Thoracic aorta (tissue), 2 donors: ENCODE results near the gene CFAP46. TPM values are rescaled to one million over a fixed set of nuclear protein-coding genes. Genes with fewer than 3 reads are reported as not detected.

Experiments
- ATAC-seq: fragments of 150-250 bp; one replicate; pipeline ENCODE4 v1.8.0; 2017; ENCODE audit warnings: low read depth; ENCODE audit not compliant: insufficient number of reproducible peaks, low FRiP score
- DNase-seq: peaks from one replicate; pipeline ENCODE4 v3.0.0-alpha.2; 2020; ENCODE audit warnings: low spot score
- H3K27ac ChIP-seq, 2 donors: fragments of 200-600 bp; sonication (generic); 1 replicate in 1 of 2; 2 replicates in 1 of 2; pipeline ENCODE4 v1.5.1; 2016; ENCODE audit warnings: mild to moderate bottlenecking in 2 of 2, moderate library complexity in 2 of 2
- H3K27me3 ChIP-seq: fragments of 200-600 bp; sonication (generic); replicated peaks from 2 replicates; pipeline ENCODE4 v1.6.0; 2016; ENCODE audit warnings: mild to moderate bottlenecking; ENCODE audit not compliant: insufficient read depth
- H3K36me3 ChIP-seq: fragments of 200-600 bp; sonication (generic); one replicate; pipeline ENCODE4 v1.5.1; 2016
- H3K4me1 ChIP-seq, 2 donors: fragments of 200-600 bp; sonication (generic); 1 replicate in 1 of 2; 2 replicates in 1 of 2; pipeline versions ENCODE4 v1.5.1 to v1.6.0; 2016; ENCODE audit warnings: low read depth in 2 of 2, mild to moderate bottlenecking in 1 of 2; ENCODE audit not compliant: control insufficient read depth in 1 of 2
- H3K4me3 ChIP-seq: fragments of 200-600 bp; sonication (generic); 2 replicates; pipeline ENCODE4 v1.5.1; 2016; ENCODE audit warnings: mild to moderate bottlenecking
- H3K9me3 ChIP-seq: fragments of 200-600 bp; sonication (generic); 2 replicates; pipeline ENCODE4 v1.5.1; 2016
- CTCF ChIP-seq: fragments of 200-600 bp; sonication (generic); IDR thresholded peaks from one replicate; pipeline ENCODE4 v1.5.1; 2019; ENCODE audit warnings: antibody characterized with exemption
- total RNA-seq, 2 donors: library from RNA; depleted of rRNA; stranded (reverse); fragments of >200 nt; gene quantifications; one replicate each; pipeline versions ENCODE4 v1.1.0 to v1.2.3, GENCODE V29; 2016

The CFAP46 gene
- total RNA-seq, 2 donors from 2014 or later = not detected

GRCh38 chr10:132928261-132928660 is 14.1 kb downstream of the CFAP46 start:
- ATAC-seq = no peak
- DNase-seq = no peak
- TF ChIP-seq CTCF = no peak
- no peaks in the 10 kb centered on the region for H3K4me1 ChIP-seq
- no peaks in the 10 kb centered on the region for H3K27me3 ChIP-seq
- no peak overlapping the region for H3K4me3 ChIP-seq
- H3K9me3 ChIP-seq = no peaks in the 10 kb centered on the region
- H3K36me3 ChIP-seq = no peaks in the 10 kb centered on the region
- H3K27ac ChIP-seq = no peak overlapping the region

GRCh38 chr10:132927824-132928223 is 14.5 kb downstream of the CFAP46 start:
- H3K9me3 ChIP-seq = no peaks in the 10 kb centered on the region
- no peak for ATAC-seq
- no peaks in the 10 kb centered on the region for H3K4me1 ChIP-seq
- H3K4me3 ChIP-seq = no peak overlapping the region
- H3K36me3 ChIP-seq = no peaks in the 10 kb centered on the region
- no peaks in the 10 kb centered on the region for H3K27me3 ChIP-seq
- no peak for DNase-seq
- H3K27ac ChIP-seq = no peak overlapping the region
- no peak for TF ChIP-seq CTCF

GRCh38 chr10:132926777-132927650 is 15.4 kb downstream of the CFAP46 start:
- H3K4me1 ChIP-seq = no peaks in the 10 kb centered on the region
- no peak for DNase-seq
- H3K27me3 ChIP-seq = no peaks in the 10 kb centered on the region

GRCh38 chr10:132926070-132926469 is 16.3 kb downstream of the CFAP46 start:
- TF ChIP-seq CTCF = no peak

More at GRCh38 chr10:132926777-132927650, 15.4 kb downstream of the CFAP46 start:
- no peak for ATAC-seq
- no peaks in the 10 kb centered on the region for H3K36me3 ChIP-seq
- no peak for TF ChIP-seq CTCF
- H3K4me3 ChIP-seq = no peak overlapping the region
- H3K9me3 ChIP-seq = no peaks in the 10 kb centered on the region
- H3K27ac ChIP-seq = no peak overlapping the region

GRCh38 chr10:132925614-132926013 is 16.8 kb downstream of the CFAP46 start:
- H3K27me3 ChIP-seq = no peaks in the 10 kb centered on the region
- no peaks in the 10 kb centered on the region for H3K9me3 ChIP-seq
- no peak for DNase-seq
- H3K27ac ChIP-seq = no peak overlapping the region
- TF ChIP-seq CTCF = no peak
- no peaks in the 10 kb centered on the region for H3K36me3 ChIP-seq
- no peak overlapping the region for H3K4me3 ChIP-seq
- ATAC-seq = no peak
- no peaks in the 10 kb centered on the region for H3K4me1 ChIP-seq

More at GRCh38 chr10:132926070-132926469, 16.3 kb downstream of the CFAP46 start:
- DNase-seq = no peak
- Histone ChIP-seq H3K9me3 (no peaks in the 10 kb centered on the region), H3K4me1 (no peaks in the 10 kb centered on the region), H3K27ac (no peak overlapping the region), H3K4me3 (no peak overlapping the region), H3K27me3 (no peaks in the 10 kb centered on the region), H3K36me3 (no peaks in the 10 kb centered on the region)
- ATAC-seq = no peak
